Ovary (tissue), 9 donors: ENCODE results near the gene ANO6. TPM values are rescaled to one million over a fixed set of nuclear protein-coding genes. Genes with fewer than 3 reads are reported as not detected.

Experiments
- DNase-seq, 5 donors: peaks; one replicate each; pipeline ENCODE4 v3.0.0-alpha.2; 2019 to 2020
- H3K27ac ChIP-seq, 2 donors: fragments of 200-600 bp; one replicate each; pipeline versions ENCODE4 v1.5.1 to v1.8.0; 2019 to 2022
- H3K27me3 ChIP-seq: fragments of 200-600 bp; one replicate; pipeline ENCODE4 v1.8.0; 2022
- H3K36me3 ChIP-seq: fragments of 200-600 bp; sonication (generic); one replicate; pipeline ENCODE4 v1.5.1; 2019
- H3K4me1 ChIP-seq: one replicate; pipeline ENCODE4 v1.8.1; 2013; ENCODE audit warnings: mild to moderate bottlenecking, moderate library complexity; ENCODE audit not compliant: insufficient read depth
- H3K4me3 ChIP-seq: fragments of 200-600 bp; sonication (generic); one replicate; pipeline ENCODE4 v1.5.1; 2017
- H3K9me3 ChIP-seq, 2 donors: fragments of 200-600 bp in 1 of 2; sonication (generic) in 1 of 2; one replicate each; pipeline versions ENCODE4 v1.5.1 to v1.8.1; 2013 to 2019; ENCODE audit warnings: mild to moderate bottlenecking in 1 of 2, moderate library complexity in 1 of 2
- EP300 ChIP-seq: sonication (generic); formaldehyde crosslinking; IDR thresholded peaks from one replicate; pipeline ENCODE4 v1.6.1; 2017; ENCODE audit warnings: antibody characterized with exemption
- POLR2A ChIP-seq: fragments of 450-650 bp; IDR thresholded peaks from one replicate; pipeline ENCODE4 v1.6.1; 2017; ENCODE audit warnings: antibody characterized with exemption, mild to moderate bottlenecking, moderate library complexity
- WGBS, 3 donors: extraction: QIAGEN DNeasy Blood & Tissue Kit in 1 of 3; methylation state at CpG; one replicate each; pipeline versions ENCODE4 v1.1.5 to v1.1.7; 2013 to 2017; 5-methylcytosine and 5-hydroxymethylcytosine counted together
- intact Hi-C, 4 donors: fragments of 100-400 bp; cut with DNase I; formaldehyde crosslinking; loops; one replicate each; pipeline versions ENCODE4 v1.11.0 to v1.15.1; 2022 to 2023
- polyA plus RNA-seq, 2 donors: library from polyadenylated mRNA; stranded (reverse); fragments of 200-250 nt in 1 of 2; fragments of 350-450 nt in 1 of 2; fragmentation: Illumina TruSeq in 1 of 2; extraction: RNeasy Lipid Tissue Mini Kit (QIAGEN cat#74804) in 1 of 2; gene quantifications; one replicate each; pipeline ENCODE4 v1.2.3, GENCODE V29; 2013 to 2014
- total RNA-seq, 7 donors: library from RNA; depleted of rRNA in 2 of 7; stranded (reverse); fragments of >200 nt in 2 of 7; fragmentation: NEBNext Ultra II Directional in 3 of 7; extraction: Animal tissue kit (Norgen Biotek cat#: 25700) in 3 of 7; gene quantifications; one replicate each; pipeline versions ENCODE4 v1.1.0 to v1.2.4, GENCODE V29; 2016 to 2023
- TF ChIP-seq, protein P1 (sequence below), 3 donors: fragments of 450-650 bp in 2 of 3; fragments of 200-600 bp in 1 of 3; IDR thresholded peaks; one replicate each; pipeline versions ENCODE4 v1.5.1 to v1.8.0; 2016 to 2022; ENCODE audit warnings: antibody characterized with exemption in 3 of 3, mild to moderate bottlenecking in 1 of 3
- donor health status: DM: no; HTN: no; CAD: no; lungs with moderate emphysema.
- donor health status: DM: no; HTN: no; CAD: no.
- donor health status: Bipolar disorder and iron deficiency.
- donor health status: DM: yes; HTN: yes; CAD: no.
- donor health status: DM: no; HTN: no; CAD: no.
- donor health status: DM: yes; HTN: yes; CAD: no.

ANO6 gene
- total and polyA plus RNA-seq, 9 donors = 38.8 to 88.5 (median 63.2) TPM

DNA sequence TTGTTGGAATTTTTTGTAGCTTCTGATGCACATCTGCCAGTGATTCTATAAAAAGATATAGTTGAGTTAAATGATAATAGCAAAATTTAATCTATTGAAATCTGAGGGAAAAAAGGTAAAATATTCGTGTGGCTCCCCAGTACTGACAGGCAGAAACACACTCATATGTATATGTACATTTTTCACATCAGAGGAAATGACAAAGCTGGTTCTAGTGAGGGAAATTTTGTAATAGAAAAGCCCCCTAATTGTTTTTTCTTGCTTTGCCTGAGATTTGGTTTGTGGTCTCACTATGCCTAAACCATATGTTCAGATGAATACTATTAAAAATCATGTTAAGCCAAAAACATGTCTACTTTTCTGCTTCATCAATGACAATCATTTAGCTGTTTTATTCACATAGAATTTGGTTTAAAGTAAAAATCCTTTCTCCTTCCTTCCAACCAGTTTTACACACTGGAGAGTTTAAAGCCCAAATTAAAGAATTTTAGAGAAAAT lies 203.5 kb downstream of the ANO6 start:
- H3K9me3 ChIP-seq = no peaks in the 10 kb centered on the region
- intact Hi-C loops = no loop called here
- H3K27ac ChIP-seq = no peak overlapping the region
- H3K27me3 ChIP-seq = no peaks in the 10 kb centered on the region
- H3K4me3 ChIP-seq = no peak overlapping the region
- DNase-seq = no peak
- TF ChIP-seq POLR2A (no peak), EP300 (no peak)
- TF ChIP-seq, protein P1, sequence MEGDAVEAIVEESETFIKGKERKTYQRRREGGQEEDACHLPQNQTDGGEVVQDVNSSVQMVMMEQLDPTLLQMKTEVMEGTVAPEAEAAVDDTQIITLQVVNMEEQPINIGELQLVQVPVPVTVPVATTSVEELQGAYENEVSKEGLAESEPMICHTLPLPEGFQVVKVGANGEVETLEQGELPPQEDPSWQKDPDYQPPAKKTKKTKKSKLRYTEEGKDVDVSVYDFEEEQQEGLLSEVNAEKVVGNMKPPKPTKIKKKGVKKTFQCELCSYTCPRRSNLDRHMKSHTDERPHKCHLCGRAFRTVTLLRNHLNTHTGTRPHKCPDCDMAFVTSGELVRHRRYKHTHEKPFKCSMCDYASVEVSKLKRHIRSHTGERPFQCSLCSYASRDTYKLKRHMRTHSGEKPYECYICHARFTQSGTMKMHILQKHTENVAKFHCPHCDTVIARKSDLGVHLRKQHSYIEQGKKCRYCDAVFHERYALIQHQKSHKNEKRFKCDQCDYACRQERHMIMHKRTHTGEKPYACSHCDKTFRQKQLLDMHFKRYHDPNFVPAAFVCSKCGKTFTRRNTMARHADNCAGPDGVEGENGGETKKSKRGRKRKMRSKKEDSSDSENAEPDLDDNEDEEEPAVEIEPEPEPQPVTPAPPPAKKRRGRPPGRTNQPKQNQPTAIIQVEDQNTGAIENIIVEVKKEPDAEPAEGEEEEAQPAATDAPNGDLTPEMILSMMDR (IDR thresholded peaks at IDR 0.05) = no peak
- 90 to 92% (median 92%) methylated on average over 1 of the region's 1 CpG for WGBS, 3 donors
- H3K36me3 ChIP-seq = no peaks in the 10 kb centered on the region
- H3K4me1 ChIP-seq = no peaks in the 10 kb centered on the region

DNA sequence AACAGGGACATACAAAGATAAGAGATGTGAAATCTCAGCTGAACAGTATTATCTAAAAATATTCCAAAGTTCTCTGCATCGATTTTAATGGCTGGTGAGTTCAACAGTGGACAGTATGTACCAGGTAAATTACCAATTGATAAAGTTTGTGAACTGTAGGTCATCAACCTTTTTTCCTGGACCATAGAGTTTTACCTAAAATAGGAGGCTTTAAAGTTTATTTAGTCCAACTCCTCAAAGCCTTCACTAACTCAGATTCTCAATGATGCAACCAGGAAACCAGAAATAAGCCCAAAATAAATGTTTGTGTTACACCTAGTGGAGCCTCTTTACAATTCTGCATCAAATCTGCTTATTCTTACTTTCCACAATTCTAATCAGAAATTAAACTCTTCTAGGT lies 205.8 kb downstream of the ANO6 start:
- no peaks in the 10 kb centered on the region for H3K27me3 ChIP-seq
- no peak for DNase-seq
- intact Hi-C loops = no loop called here
- no peak for TF ChIP-seq POLR2A
- TF ChIP-seq EP300 = no peak
- TF ChIP-seq, protein P1 (IDR thresholded peaks at IDR 0.05) = no peak
- no peaks in the 10 kb centered on the region for H3K9me3 ChIP-seq
- H3K36me3 ChIP-seq = no peaks in the 10 kb centered on the region
- no peak overlapping the region for H3K4me3 ChIP-seq
- H3K4me1 ChIP-seq = no peaks in the 10 kb centered on the region
- WGBS, 3 donors = 86 to 96% (median 93%) methylated on average over 1 of the region's 1 CpG
- H3K27ac ChIP-seq = no peak overlapping the region

DNA sequence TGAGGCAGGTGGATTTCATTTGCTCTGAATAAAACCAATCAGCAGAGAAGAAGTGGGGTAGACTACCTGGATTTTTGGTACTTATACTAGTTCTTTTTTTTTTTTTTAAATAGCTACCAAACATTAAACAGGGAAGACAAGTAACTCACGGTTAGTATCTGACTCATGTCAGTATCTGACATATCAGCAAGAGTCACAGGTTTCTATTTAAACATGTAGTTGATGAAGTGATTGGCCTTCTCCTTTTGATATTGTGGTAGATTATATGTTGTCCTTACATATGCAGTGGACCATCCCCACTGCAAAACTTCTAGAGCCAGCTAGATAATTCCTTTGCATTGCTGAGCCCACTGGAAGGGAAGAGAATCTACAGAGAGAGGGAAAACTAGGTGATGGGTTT lies 208.0 kb downstream of the ANO6 start:
- Histone ChIP-seq H3K27me3 (no peaks in the 10 kb centered on the region), H3K4me3 (no peak overlapping the region), H3K36me3 (no peaks in the 10 kb centered on the region), H3K27ac (no peak overlapping the region), H3K9me3 (no peaks in the 10 kb centered on the region), H3K4me1 (no peaks in the 10 kb centered on the region)
- DNase-seq = no peak
- TF ChIP-seq, protein P1 (IDR thresholded peaks at IDR 0.05) = no peak
- TF ChIP-seq POLR2A (no peak), EP300 (no peak)
- WGBS, 3 donors = 92 to 97% (median 92%) methylated on average over 1 of the region's 1 CpG
- intact Hi-C loops = no loop called here

DNA sequence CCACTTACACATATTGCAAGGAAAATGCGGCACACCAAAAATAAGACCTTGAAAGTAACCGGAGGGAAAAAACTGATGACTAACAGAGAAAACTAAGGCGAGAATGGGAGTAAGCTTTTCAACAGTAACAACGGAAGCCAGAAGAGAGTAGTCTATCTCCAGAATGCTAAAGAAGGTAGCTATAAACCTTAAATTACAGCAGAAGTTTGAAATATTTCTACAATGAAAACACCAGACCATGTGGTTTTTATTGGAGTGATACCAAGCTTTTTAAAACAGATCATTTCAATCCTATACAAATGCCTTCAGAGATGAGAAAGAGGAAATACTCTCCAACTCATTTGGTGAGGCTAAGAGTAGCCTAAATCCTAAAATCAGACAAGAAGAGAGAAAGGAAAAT lies 209.5 kb downstream of the ANO6 start:
- intact Hi-C loops = no loop called here
- no peak for DNase-seq
- H3K9me3 ChIP-seq = no peaks in the 10 kb centered on the region
- TF ChIP-seq EP300 (no peak), POLR2A (no peak)
- 57 to 71% (median 67%) methylated on average over 4 of the region's 4 CpGs for WGBS, 3 donors
- H3K4me3 ChIP-seq = no peak overlapping the region
- no peaks in the 10 kb centered on the region for H3K4me1 ChIP-seq
- no peaks in the 10 kb centered on the region for H3K27me3 ChIP-seq
- H3K27ac ChIP-seq = no peak overlapping the region
- no peaks in the 10 kb centered on the region for H3K36me3 ChIP-seq

DNA sequence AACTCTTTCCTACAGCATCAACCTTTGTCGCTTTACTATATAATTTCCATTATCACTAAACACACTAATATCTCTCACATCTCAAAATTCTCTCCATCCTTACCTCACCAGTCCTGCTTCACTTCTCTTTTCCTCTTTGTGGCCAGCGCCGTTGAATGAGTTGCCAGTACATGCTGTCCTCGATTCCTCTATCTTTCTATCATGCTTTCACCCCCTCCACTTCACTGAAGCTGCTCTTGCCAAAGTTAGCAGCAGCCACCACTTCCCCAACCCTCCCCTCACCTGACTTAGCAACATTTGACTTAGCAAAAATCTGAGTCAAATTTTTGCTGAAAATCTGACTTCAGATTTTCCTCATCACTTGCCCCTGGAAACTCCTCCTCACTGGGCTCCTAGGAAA lies 210.4 kb downstream of the ANO6 start:
- H3K27ac ChIP-seq = no peak overlapping the region
- H3K4me3 ChIP-seq = no peak overlapping the region
- no peak for DNase-seq
- intact Hi-C loops = no loop called here
- no peaks in the 10 kb centered on the region for H3K27me3 ChIP-seq
- no peaks in the 10 kb centered on the region for H3K4me1 ChIP-seq
- H3K36me3 ChIP-seq = no peaks in the 10 kb centered on the region
- TF ChIP-seq, protein P1 (IDR thresholded peaks at IDR 0.05) = no peak
- no peak for TF ChIP-seq EP300
- TF ChIP-seq POLR2A = no peak
- 95 to 99% (median 98%) methylated on average over 4 of the region's 4 CpGs for WGBS, 3 donors
- no peaks in the 10 kb centered on the region for H3K9me3 ChIP-seq
